ENCODE results near the gene CREBBP. TPM values are rescaled to one million over a fixed set of nuclear protein-coding genes. Genes with fewer than 3 reads are reported as not detected.

Gene CREBBP
- total RNA-seq, 1 donor: 28.2 TPM

- peaks cover 89% of the 10 kb centered on the region for H4K20me1 ChIP-seq (ENCODE audit: insufficient read depth, low read length)
- H2AFZ ChIP-seq (ENCODE audit: low read length): no peak overlapping the region
Observed at GRCh38 chr16:3800477-3801270, 79.8 kb downstream of the CREBBP start.

GRCh38 chr16:3800019-3800418 lies 80.5 kb downstream of the CREBBP start:
- no peak overlapping the region for H3K27ac ChIP-seq (ENCODE audit: low read depth, low read length)
- H3K4me1 ChIP-seq (ENCODE audit: insufficient read depth, low read length): peaks cover 19% of the 10 kb centered on the region
- no peaks in the 10 kb centered on the region for H3K36me3 ChIP-seq (ENCODE audit: insufficient read depth, low read length)
- H3K79me2 ChIP-seq (ENCODE audit: insufficient read depth, low read length): peaks cover 96% of the 10 kb centered on the region
- no peak overlapping the region for H2AFZ ChIP-seq (ENCODE audit: low read length)
- H3K4me3 ChIP-seq (ENCODE audit: insufficient read depth, low read length): no peak overlapping the region
- TF ChIP-seq CTCF (IDR thresholded peaks at IDR 0.05; ENCODE audit: extremely low read depth, low read depth, low read length): no peak
- no peaks in the 10 kb centered on the region for H3K27me3 ChIP-seq (ENCODE audit: insufficient read depth, low read length)
- DNase-seq (ENCODE audit: insufficient read length, low spot score, missing footprints): no peak
- H3K9me3 ChIP-seq (ENCODE audit: low read depth, low read length): no peaks in the 10 kb centered on the region
- no peak overlapping the region for H3K4me2 ChIP-seq (ENCODE audit: insufficient read depth, low read length)
- peaks cover 89% of the 10 kb centered on the region for H4K20me1 ChIP-seq (ENCODE audit: insufficient read depth, low read length)

More at GRCh38 chr16:3800477-3801270, 79.8 kb downstream of the CREBBP start:
- TF ChIP-seq CTCF (IDR thresholded peaks at IDR 0.05; ENCODE audit: extremely low read depth, low read depth, low read length): no peak
- Histone ChIP-seq H3K27me3 (ENCODE audit: insufficient read depth, low read length) (no peaks in the 10 kb centered on the region), H3K4me3 (ENCODE audit: insufficient read depth, low read length) (no peak overlapping the region), H3K4me1 (ENCODE audit: insufficient read depth, low read length) (peaks cover 19% of the 10 kb centered on the region), H3K27ac (ENCODE audit: low read depth, low read length) (no peak overlapping the region), H3K79me2 (ENCODE audit: insufficient read depth, low read length) (peaks cover 96% of the 10 kb centered on the region), H3K36me3 (ENCODE audit: insufficient read depth, low read length) (no peaks in the 10 kb centered on the region), H3K4me2 (ENCODE audit: insufficient read depth, low read length) (no peak overlapping the region), H3K9me3 (ENCODE audit: low read depth, low read length) (no peaks in the 10 kb centered on the region)
- DNase-seq (ENCODE audit: insufficient read length, low spot score, missing footprints): no peak

- no peak overlapping the region for H3K4me3 ChIP-seq (ENCODE audit: insufficient read depth, low read length)
- no peaks in the 10 kb centered on the region for H3K36me3 ChIP-seq (ENCODE audit: insufficient read depth, low read length)
- no peak overlapping the region for H3K4me2 ChIP-seq (ENCODE audit: insufficient read depth, low read length)
- DNase-seq (ENCODE audit: insufficient read length, low spot score, missing footprints): no peak
- no peak overlapping the region for H3K27ac ChIP-seq (ENCODE audit: low read depth, low read length)
- no peaks in the 10 kb centered on the region for H3K9me3 ChIP-seq (ENCODE audit: low read depth, low read length)
- no peak overlapping the region for H2AFZ ChIP-seq (ENCODE audit: low read length)
- no peak for TF ChIP-seq CTCF (IDR thresholded peaks at IDR 0.05; ENCODE audit: extremely low read depth, low read depth, low read length)
- no peaks in the 10 kb centered on the region for H3K27me3 ChIP-seq (ENCODE audit: insufficient read depth, low read length)
- peaks cover 96% of the 10 kb centered on the region for H3K79me2 ChIP-seq (ENCODE audit: insufficient read depth, low read length)
- H4K20me1 ChIP-seq (ENCODE audit: insufficient read depth, low read length): peaks cover 89% of the 10 kb centered on the region
- peaks cover 19% of the 10 kb centered on the region for H3K4me1 ChIP-seq (ENCODE audit: insufficient read depth, low read length)
Observed at GRCh38 chr16:3799354-3799753, 81.2 kb downstream of the CREBBP start.

- TF ChIP-seq CTCF (IDR thresholded peaks at IDR 0.05; ENCODE audit: extremely low read depth, low read depth, low read length): no peak
- Histone ChIP-seq H3K4me2 (ENCODE audit: insufficient read depth, low read length) (no peak overlapping the region), H2AFZ (ENCODE audit: low read length) (no peak overlapping the region), H3K27me3 (ENCODE audit: insufficient read depth, low read length) (no peaks in the 10 kb centered on the region), H3K4me1 (ENCODE audit: insufficient read depth, low read length) (peaks cover 19% of the 10 kb centered on the region), H3K27ac (ENCODE audit: low read depth, low read length) (no peak overlapping the region), H3K36me3 (ENCODE audit: insufficient read depth, low read length) (no peaks in the 10 kb centered on the region), H3K9me3 (ENCODE audit: low read depth, low read length) (no peaks in the 10 kb centered on the region), H3K79me2 (ENCODE audit: insufficient read depth, low read length) (peaks cover 95% of the 10 kb centered on the region), H3K4me3 (ENCODE audit: insufficient read depth, low read length) (no peak overlapping the region), H4K20me1 (ENCODE audit: insufficient read depth, low read length) (peaks cover 87% of the 10 kb centered on the region)
- no peak for DNase-seq (ENCODE audit: insufficient read length, low spot score, missing footprints)
Observed at GRCh38 chr16:3798838-3799237, 81.7 kb downstream of the CREBBP start.

Data from osteoblast (primary cell).